ENCODE data around the gene APOB. TPM values are rescaled to one million over a fixed set of nuclear protein-coding genes. Genes with fewer than 3 reads are reported as not detected.

APOB gene
- total RNA-seq, 1 experiment from 2014 or later, result not detected

DNA sequence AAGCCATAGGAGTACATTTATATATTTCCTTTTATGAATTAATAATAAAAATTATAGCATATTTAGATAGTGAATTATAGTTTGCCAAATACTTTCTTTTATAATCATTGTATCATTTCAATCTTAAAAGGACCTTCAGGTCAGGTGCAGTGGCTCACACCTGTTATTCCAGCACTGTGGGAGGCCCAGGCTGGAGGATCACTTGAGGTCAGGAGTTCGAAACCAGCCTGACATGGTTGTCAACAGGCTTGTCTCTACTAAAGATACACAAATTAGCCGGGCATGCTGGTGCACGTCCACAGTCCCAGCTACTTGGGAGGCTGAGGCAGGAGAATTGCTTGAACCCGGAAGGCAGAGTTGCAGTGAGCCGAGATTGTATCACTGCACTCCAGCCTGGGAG lies 19.7 kb downstream of the APOB start:
- no peak overlapping the region for H3K4me3 ChIP-seq
- no peaks in the 10 kb centered on the region for H3K36me3 ChIP-seq
- H3K4me1 ChIP-seq (replicated peaks), result no peaks in the 10 kb centered on the region
- no peak overlapping the region for H3K27ac ChIP-seq
- no peaks in the 10 kb centered on the region for H3K9me3 ChIP-seq (replicated peaks)
- DNase-seq (ENCODE audit: low read depth in 1 of 2, low spot score in 2 of 2), result no peak
- H3K27me3 ChIP-seq (replicated peaks), result no peaks in the 10 kb centered on the region

DNA sequence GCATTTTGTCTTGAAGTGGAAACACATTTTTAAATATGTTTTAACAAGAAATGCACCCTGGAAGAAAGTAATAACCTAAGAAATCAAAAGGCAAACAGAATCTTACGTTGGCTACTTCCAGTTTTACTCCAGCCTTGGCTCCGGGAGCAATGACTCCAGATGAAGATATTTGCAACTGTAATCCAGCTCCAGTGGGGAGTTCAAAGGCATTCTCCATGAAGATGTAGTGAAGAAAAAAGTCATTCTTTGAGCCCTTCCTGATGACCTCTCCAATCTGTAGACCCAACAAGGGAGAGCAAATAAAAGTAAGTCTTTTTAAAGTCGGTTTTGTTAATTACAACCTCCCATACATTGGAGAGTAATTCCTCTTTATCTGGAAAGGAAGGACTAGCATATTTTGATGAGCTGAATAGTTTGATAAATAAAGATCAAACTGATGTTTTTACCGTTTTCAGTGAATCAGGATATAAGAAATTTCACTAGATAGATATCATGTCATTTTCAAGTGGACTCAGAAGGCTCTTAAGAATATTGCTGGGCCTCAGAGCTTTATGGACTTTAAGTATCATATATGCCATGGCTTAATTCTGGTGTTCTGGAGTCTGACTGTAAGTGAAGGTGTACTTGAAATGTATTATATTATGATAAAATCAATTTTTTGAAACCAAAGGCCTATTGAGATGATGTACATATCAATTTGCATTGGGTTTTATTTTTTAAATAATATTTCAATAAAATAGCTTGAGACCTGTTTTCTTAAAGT lies 20.3 kb downstream of the APOB start:
- H3K4me3 ChIP-seq, result no peak overlapping the region
- H3K27ac ChIP-seq, result no peak overlapping the region
- H3K9me3 ChIP-seq (replicated peaks), result no peaks in the 10 kb centered on the region
- no peaks in the 10 kb centered on the region for H3K27me3 ChIP-seq (replicated peaks)
- DNase-seq (ENCODE audit: low read depth in 1 of 2, low spot score in 2 of 2), result no peak
- no peaks in the 10 kb centered on the region for H3K4me1 ChIP-seq (replicated peaks)
- H3K36me3 ChIP-seq, result no peaks in the 10 kb centered on the region

DNA sequence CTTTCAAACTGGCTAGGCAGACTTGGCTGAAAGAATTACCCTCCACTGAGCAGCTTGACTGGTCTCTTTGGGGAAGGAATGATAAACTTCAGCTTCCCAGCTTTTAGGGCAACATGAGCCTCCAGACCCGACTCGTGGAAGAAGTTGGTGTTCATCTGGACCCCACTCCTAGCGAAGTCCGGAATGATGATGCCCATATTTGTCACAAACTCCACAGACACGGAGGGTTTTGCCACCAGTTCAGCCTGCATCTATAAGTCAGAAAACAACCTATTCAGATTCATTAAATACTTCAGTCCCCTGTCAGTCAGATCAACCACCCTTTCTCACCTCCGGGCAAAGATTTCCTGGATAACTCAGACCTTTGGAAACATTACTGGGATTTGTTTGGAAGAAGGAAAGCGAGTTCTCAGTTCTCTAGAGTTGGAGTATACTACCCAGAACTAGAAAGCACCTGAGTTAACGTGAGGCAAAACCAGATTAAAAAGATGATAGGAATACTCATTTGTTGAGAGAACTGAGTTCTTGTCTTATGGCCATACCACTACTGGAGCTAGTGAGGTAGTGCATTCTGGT lies 21.0 kb downstream of the APOB start:
- H3K27ac ChIP-seq, result no peak overlapping the region
- H3K9me3 ChIP-seq (replicated peaks), result no peaks in the 10 kb centered on the region
- no peak overlapping the region for H3K4me3 ChIP-seq
- no peaks in the 10 kb centered on the region for H3K36me3 ChIP-seq
- H3K4me1 ChIP-seq (replicated peaks), result no peaks in the 10 kb centered on the region
- no peaks in the 10 kb centered on the region for H3K27me3 ChIP-seq (replicated peaks)
- DNase-seq (ENCODE audit: low read depth in 1 of 2, low spot score in 2 of 2), result no peak

DNA sequence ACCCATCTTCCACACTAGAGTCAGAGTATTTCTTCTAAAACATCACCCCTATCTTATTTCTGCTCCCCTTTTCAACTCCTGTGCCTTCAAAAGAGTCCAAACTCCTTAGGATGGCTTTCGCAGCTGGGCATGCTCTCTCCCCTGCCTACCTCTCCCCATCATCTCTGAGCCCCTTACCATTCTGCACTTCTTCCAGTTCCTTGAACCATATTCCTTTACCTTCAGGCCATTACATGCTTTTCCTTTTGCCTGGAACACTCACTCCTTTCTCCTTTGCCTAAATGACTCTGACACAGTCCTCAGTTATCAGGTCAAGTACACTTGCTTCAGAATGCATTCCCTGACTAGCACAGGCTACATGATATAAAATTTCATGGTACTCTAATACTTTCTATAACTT lies 22.4 kb downstream of the APOB start:
- Histone ChIP-seq H3K9me3 (replicated peaks) (no peaks in the 10 kb centered on the region), H3K36me3 (no peaks in the 10 kb centered on the region)
- DNase-seq (ENCODE audit: low read depth in 1 of 2, low spot score in 2 of 2), result no peak

DNA sequence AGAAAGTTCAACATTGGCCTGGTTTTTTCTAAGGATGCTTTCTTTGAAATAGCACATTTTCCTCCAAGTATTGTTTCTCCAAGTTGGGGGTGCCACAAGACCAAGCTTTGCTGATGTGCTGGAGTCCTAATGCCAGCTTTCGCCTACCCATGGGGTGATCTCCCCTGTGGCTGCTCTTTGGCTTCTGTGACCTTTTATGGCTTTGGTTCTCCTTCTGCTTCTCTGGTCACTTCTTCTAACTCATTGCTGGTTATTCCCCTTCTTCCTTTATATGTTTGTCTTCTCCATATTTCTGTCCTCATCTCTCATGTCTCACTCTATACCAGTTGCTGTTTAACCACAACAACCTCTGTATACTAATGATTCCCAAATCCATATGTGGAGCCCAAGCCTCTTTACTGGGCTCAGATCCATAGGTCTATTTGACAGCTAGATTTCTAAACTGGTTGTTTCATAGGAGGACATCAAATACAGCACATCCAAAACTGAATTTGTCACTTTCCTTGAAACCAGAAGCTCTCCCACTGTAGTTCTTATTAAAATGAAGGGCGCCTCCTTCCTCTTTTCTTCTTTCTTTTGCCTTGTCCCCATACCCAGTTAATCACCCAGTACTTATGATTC lies 23.1 kb downstream of the APOB start:
- Histone ChIP-seq H3K36me3 (no peaks in the 10 kb centered on the region), H3K4me1 (replicated peaks) (no peaks in the 10 kb centered on the region), H3K27ac (no peak overlapping the region), H3K4me3 (no peak overlapping the region), H3K9me3 (replicated peaks) (no peaks in the 10 kb centered on the region), H3K27me3 (replicated peaks) (no peaks in the 10 kb centered on the region)
- DNase-seq (ENCODE audit: low read depth in 1 of 2, low spot score in 2 of 2), result no peak

More for the DNA sequence above, 22.4 kb downstream of the APOB start:
- no peaks in the 10 kb centered on the region for H3K27me3 ChIP-seq (replicated peaks)
- H3K4me3 ChIP-seq, result no peak overlapping the region
- H3K27ac ChIP-seq, result no peak overlapping the region
- no peaks in the 10 kb centered on the region for H3K4me1 ChIP-seq (replicated peaks)

DNA sequence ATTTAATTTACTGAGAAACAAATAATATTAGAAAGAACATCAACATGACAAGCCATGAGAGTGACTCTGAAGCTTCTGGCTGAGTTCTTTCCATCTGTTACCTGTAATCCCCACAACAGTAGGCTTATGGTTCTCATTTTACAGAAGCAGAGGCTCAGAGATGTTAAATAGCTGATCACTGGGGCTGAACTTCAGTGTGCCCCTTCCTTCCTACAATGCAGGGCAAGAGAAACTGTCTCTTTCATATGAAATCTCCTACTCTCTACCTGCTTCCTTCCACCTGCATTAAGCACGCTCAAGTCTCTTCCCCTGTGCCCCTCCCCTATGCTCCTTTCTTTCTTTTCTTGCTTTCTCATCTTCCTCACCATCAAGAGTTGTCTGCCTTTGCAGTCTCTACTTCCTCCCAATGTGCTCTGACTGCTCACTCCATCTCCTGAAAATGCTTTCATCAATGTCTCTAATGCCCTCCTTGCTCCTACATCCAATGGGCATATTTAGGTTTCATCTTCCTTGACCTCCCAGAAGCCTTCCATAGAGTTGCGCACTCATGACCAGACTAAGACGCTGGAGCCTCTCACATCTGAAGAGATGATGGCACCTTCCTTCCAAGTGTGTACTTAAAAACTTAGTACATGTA lies 23.7 kb downstream of the APOB start:
- Histone ChIP-seq H3K36me3 (no peaks in the 10 kb centered on the region), H3K4me3 (no peak overlapping the region), H3K9me3 (replicated peaks) (no peaks in the 10 kb centered on the region), H3K4me1 (replicated peaks) (no peaks in the 10 kb centered on the region), H3K27me3 (replicated peaks) (no peaks in the 10 kb centered on the region), H3K27ac (no peak overlapping the region)
- no peak for DNase-seq (ENCODE audit: low read depth in 1 of 2, low spot score in 2 of 2)

DNA sequence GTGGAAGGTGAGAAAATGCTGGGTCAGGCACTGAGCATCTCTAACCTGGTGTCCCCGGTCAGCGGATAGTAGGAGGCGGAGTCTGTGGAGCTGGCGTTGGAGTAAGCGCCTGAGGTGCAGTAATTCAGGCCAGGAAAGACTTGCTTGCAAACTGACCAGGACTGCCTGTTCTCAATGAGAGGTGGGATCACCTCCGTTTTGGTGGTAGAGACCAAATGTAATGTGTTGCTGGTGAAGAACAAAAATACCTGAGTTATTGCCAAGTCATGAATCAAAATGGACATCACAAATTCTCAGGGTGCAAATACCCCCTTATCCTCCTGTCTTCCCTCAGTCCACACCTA lies 24.2 kb downstream of the APOB start:
- no peak overlapping the region for H3K27ac ChIP-seq
- no peak overlapping the region for H3K4me3 ChIP-seq
- no peaks in the 10 kb centered on the region for H3K36me3 ChIP-seq
- H3K27me3 ChIP-seq (replicated peaks), result no peaks in the 10 kb centered on the region
- DNase-seq (ENCODE audit: low read depth in 1 of 2, low spot score in 2 of 2), result no peak
- H3K9me3 ChIP-seq (replicated peaks), result no peaks in the 10 kb centered on the region
- H3K4me1 ChIP-seq (replicated peaks), result no peaks in the 10 kb centered on the region

DNA sequence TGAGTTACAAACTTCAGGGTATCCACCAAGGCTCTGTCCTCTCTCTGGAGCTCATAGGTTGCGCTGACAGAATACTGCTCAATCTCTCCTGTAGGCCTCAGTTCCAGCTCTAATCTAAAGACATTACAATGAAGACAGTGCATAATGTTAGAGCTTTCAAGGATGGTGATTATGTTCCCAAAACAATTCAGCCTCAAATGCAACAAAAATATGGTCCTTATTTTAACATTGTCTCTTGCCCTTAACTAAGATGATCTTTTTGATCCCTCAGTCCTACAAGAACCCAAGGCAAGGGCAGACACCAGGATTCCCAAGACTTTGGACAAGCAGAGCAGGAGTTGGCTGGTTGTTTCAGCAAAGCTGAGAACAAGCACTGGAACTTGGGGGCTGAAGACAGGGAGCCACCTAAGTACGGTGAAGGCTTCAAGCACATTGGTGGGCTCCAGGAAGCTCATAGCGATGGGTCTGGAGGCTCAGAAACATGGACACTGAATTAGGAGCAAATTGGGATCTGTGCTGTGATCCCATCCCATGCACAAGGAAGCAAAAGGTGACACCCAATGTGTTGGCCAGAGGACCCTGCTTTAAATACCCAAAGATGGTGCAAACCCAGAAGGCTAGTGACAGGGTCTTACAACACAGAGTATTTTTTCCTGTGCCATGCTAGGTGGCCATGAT lies 24.7 kb downstream of the APOB start:
- no peaks in the 10 kb centered on the region for H3K27me3 ChIP-seq (replicated peaks)
- no peaks in the 10 kb centered on the region for H3K4me1 ChIP-seq (replicated peaks)
- no peaks in the 10 kb centered on the region for H3K36me3 ChIP-seq
- H3K27ac ChIP-seq, result no peak overlapping the region
- H3K9me3 ChIP-seq (replicated peaks), result no peaks in the 10 kb centered on the region
- H3K4me3 ChIP-seq, result no peak overlapping the region
- no peak for DNase-seq (ENCODE audit: low read depth in 1 of 2, low spot score in 2 of 2)

DNA sequence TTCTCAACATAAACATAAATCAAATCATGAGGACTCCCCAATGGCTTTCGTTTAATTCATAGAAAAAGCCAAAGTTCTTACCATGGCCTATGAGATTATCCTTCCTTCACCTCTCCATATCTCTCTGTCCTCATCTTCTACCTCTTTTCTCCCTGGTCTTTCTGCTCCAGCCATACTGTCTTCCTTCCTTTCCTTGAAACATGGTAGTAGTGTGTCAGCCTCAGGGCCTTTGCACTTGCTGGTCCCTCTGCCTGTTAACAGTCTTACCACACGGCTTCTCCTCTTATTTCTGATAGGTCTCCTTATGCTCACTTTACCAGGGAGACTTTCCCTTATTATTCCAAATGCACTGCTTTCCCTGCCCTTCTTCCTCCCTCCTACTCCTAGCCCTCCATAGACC lies 25.6 kb downstream of the APOB start:
- Histone ChIP-seq H3K9me3 (replicated peaks) (no peaks in the 10 kb centered on the region), H3K27me3 (replicated peaks) (no peaks in the 10 kb centered on the region), H3K4me1 (replicated peaks) (no peaks in the 10 kb centered on the region), H3K27ac (no peak overlapping the region), H3K36me3 (no peaks in the 10 kb centered on the region), H3K4me3 (no peak overlapping the region)
- no peak for DNase-seq (ENCODE audit: low read depth in 1 of 2, low spot score in 2 of 2)

DNA sequence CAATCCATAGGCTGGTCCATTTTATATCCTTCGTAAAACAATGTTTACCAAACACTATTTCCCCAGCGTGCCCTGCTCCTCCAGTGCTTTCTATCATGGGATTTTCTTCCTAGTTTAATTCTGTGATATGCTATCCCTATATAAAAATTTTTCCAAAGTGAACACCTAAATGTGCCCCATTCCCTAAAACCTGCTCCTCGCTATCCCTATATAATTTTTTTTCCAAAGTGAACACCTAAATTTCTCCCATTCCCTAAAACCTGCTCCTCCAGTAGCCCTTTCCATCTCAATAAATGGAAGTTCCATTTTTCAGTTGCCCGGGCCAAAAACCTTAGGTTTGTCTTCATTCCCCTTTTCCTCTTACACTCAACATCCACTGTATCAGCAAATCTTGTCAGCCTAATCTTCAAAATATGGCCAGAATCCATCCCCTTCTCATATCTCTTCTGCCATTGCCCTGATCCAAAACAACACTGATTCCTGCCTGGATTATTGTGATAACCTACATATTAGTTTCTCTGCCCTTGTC lies 26.1 kb downstream of the APOB start:
- no peak for DNase-seq (ENCODE audit: low read depth in 1 of 2, low spot score in 2 of 2)
- no peak overlapping the region for H3K27ac ChIP-seq
- no peak overlapping the region for H3K4me3 ChIP-seq
- H3K9me3 ChIP-seq (replicated peaks), result no peaks in the 10 kb centered on the region
- H3K4me1 ChIP-seq (replicated peaks), result no peaks in the 10 kb centered on the region
- H3K36me3 ChIP-seq, result no peaks in the 10 kb centered on the region
- no peaks in the 10 kb centered on the region for H3K27me3 ChIP-seq (replicated peaks)

DNA sequence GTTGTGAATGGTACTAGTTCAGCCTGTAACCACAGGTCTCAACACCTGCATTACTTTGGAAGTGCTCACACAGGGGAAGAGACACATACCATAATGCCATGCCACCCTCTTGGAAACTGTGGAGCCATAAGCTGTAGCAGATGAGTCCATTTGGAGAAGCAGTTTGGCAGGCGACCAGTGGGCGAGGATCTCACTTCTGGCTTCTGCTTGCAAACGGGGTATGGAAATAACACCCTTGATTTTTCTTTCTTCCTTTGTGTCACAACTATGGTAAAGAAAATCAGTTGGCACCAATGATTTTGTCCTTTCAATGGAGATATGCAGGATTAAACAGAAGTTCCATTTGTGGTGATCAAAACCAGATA lies 28.6 kb downstream of the APOB start:
- Histone ChIP-seq H3K4me1 (replicated peaks) (no peaks in the 10 kb centered on the region), H3K36me3 (no peaks in the 10 kb centered on the region), H3K27ac (no peak overlapping the region), H3K9me3 (replicated peaks) (no peaks in the 10 kb centered on the region), H3K4me3 (no peak overlapping the region), H3K27me3 (replicated peaks) (no peaks in the 10 kb centered on the region)
- DNase-seq (ENCODE audit: low read depth in 1 of 2, low spot score in 2 of 2), result no peak

DNA sequence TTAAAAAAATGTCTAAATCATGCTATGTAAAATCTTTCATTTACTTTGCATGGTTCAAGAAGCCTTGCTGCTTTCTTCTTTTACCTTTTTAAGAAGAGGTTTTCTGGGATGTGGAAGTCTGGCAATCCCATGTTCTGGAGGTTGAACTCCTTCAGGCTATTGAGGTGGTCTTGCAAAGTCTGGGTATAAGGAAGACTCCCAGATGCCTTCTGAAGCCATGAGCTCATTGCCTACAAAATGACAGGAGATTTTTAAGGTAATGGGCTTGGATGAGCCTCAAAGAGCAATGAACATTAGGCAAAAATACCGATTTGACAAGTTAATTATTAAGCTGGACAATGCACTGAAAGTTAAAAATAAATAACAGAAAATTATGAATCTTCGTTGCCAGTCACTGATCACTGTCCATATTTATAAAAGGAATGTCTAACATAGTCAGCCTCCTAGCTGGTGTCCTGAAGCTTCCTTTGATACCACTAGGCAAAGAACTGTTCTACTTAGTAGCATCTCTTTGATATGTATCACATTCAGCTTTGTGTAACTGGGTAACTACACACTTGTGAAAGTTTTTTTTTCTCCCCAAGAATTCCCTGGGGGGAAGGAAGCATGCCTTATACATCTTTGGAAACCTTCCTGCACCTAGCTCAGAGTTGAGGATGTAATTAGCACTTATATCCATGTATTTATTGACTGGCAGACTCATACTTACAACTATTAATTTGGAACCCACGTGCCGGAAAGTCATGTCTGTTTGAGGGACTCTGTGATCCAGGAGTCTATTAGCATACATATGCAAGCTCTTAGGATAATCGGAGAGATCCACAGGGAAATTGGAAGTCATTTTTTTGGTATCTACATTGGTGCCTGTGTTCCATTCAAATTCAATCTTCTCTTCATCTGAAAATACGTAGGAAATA lies 29.3 kb downstream of the APOB start:
- no peak overlapping the region for H3K4me3 ChIP-seq
- no peak for DNase-seq (ENCODE audit: low read depth in 1 of 2, low spot score in 2 of 2)
- H3K27me3 ChIP-seq (replicated peaks), result no peaks in the 10 kb centered on the region
- no peaks in the 10 kb centered on the region for H3K9me3 ChIP-seq (replicated peaks)
- H3K4me1 ChIP-seq (replicated peaks), result no peaks in the 10 kb centered on the region
- H3K36me3 ChIP-seq, result no peaks in the 10 kb centered on the region
- H3K27ac ChIP-seq, result no peak overlapping the region
